GM12891 (cell line): Measurements from ENCODE around the gene SSBP2.

Source experiments
- POLR2A ChIP-seq: IDR thresholded peaks from 2 replicates; pipeline ENCODE4 v1.6.1; 2011; ENCODE audit warnings: low read depth, low read length, control low read depth
- POLR2AphosphoS5 ChIP-seq: IDR thresholded peaks from 2 replicates; pipeline ENCODE4 v1.6.1; 2011; ENCODE audit warnings: low read depth, low read length, control low read depth
- POU2F2 ChIP-seq: IDR thresholded peaks from 2 replicates; pipeline ENCODE4 v1.6.1; 2011; ENCODE audit warnings: low read depth, mild to moderate bottlenecking, control low read depth, low read length, moderate library complexity
- SPI1 ChIP-seq: IDR thresholded peaks from 2 replicates; pipeline ENCODE4 v1.6.1; 2011; ENCODE audit warnings: low read depth, low read length, control low read depth
- TAF1 ChIP-seq: IDR thresholded peaks from 2 replicates; pipeline ENCODE4 v1.6.1; 2011; ENCODE audit warnings: low read depth, low read length, control low read depth

DNA sequence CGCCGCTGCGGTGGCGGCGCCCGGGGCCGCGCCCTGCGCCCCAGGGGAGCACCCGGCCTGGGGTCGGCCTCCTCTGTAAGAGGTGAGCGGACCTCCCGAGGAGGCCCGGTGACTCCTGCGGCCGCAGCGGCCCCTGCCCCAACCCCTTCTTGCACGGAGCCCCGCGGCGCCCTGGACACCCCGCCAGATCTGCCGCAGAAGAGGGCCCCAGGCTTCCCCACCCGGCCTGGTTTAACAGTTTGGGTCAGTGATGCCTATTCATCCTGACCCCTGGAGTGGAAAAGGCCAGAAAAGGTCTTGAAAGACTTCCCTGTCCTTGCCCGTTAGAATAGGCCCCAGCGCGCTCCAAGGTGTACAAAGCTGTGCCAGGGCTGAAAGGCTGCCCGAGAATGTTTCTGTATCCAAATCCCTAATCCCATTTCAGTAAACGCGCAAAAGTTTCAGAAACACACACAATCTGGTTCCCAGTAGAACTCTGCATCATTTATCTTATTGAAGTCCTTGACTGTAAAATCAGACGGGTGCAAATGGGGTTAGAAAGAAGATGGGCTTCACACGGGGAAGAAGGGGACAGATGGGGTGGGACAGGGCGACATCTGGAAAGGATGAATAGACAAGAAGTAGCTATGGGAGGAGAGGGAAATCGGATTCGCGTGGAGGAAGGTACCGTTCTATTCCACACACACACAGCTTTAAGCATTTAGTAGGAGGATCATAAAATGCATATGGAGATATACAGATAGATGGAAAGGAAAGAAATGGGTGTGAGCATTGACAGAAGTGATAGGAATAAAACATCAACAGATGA, 1.1 kb upstream of the SSBP2 start:
- TF ChIP-seq POLR2A (no peak), POLR2AphosphoS5 (no peak), TAF1 (no peak), SPI1 (no peak), POU2F2 (no peak)
